ENCODE results near the gene CASK. TPM values are rescaled to one million over a fixed set of nuclear protein-coding genes. Genes with fewer than 3 reads are reported as not detected.

CASK gene
- total and polyA plus RNA-seq, 2 of the 13 experiments (the other 11 are each of a cell fraction or from before 2014, with no cell fraction given), result 14.5 to 16.0 TPM

DNA sequence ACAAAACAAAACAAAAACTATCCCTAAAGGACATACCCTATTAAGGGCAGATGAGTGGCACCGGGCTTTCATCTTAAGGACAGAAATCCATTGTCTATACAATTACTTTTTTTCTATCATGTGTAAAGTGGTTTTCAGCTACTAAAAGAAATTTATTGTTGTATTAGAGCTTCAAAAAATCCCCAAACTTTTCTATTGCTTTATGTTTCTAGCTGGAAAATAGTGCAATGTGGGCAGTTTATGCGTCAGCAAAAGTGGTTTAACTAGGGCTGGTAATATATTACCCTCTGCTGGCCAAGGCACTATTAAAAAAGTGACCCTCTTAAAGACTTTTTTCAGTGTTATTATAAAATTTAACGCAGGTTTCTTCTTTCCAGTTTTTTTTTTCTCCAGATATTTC, 214.9 kb downstream of the CASK start:
- DNase-seq (ENCODE audit: low spot score) (no peak), FAIRE-seq (no peak), ATAC-seq (no peak)
- no TSS peak for BruUV-seq (replicated peaks)
- no peak overlapping the region for H3K4me2 ChIP-seq (ENCODE audit: low read depth, low read length)
- no peak overlapping the region for H3K27ac ChIP-seq (ENCODE audit: extremely low read length, insufficient read depth, low read length)
- no peak overlapping the region for H2AFZ ChIP-seq (ENCODE audit: low read length)
- intact Hi-C loops (cut with micrococcal nuclease; ENCODE audit: unreplicated experiment) (no loop called here), in situ Hi-C loops (cut with HindIII; ENCODE audit: extremely low pct_ligation_motif_present, low pct_unique_long_range_greater_than_20kb) (no loop called here)
- no peaks in the 10 kb centered on the region for H3K79me2 ChIP-seq (ENCODE audit: insufficient read depth, low read length)
- H3K9ac ChIP-seq (ENCODE audit: insufficient read depth, low read depth, low read length), result no peak overlapping the region
- POLR2A ChIA-PET, result no interaction called here
- H4K20me1 ChIP-seq (ENCODE audit: insufficient read depth, low read length), result no peaks in the 10 kb centered on the region
- CTCF ChIA-PET (ENCODE audit: low intra/inter-chr PET ratio, low total read pairs), result no interaction called here
- no peak for TF ChIP-seq TCF7 (IDR thresholded peaks at IDR 0.05; ENCODE audit: low read depth)
- TF ChIP-seq HNRNPLL (IDR thresholded peaks at IDR 0.05; ENCODE audit: low read depth, low read length, poor library complexity, severe bottlenecking), result no peak
- no peak for TF ChIP-seq ZNF225 (CRISPR knock-in tag; IDR thresholded peaks at IDR 0.05)
- no peak for TF ChIP-seq GMEB1 (CRISPR knock-in tag; IDR thresholded peaks at IDR 0.05; ENCODE audit: borderline replicate concordance)
- TF ChIP-seq NCOA2 (CRISPR knock-in tag; IDR thresholded peaks at IDR 0.05), result no peak
- no peak for TF ChIP-seq KDM3A (CRISPR knock-in tag; IDR thresholded peaks at IDR 0.05; ENCODE audit: low read depth)
- TF ChIP-seq ZNF878 (CRISPR knock-in tag; IDR thresholded peaks at IDR 0.05), result no peak
- no peak for TF ChIP-seq ZNF879 (CRISPR knock-in tag; IDR thresholded peaks at IDR 0.05)
- TF ChIP-seq LBX2 (CRISPR knock-in tag; IDR thresholded peaks at IDR 0.05; ENCODE audit: borderline replicate concordance), result no peak
- no peak for TF ChIP-seq GZF1 (CRISPR knock-in tag; IDR thresholded peaks at IDR 0.05)
- TF ChIP-seq, protein P1, sequence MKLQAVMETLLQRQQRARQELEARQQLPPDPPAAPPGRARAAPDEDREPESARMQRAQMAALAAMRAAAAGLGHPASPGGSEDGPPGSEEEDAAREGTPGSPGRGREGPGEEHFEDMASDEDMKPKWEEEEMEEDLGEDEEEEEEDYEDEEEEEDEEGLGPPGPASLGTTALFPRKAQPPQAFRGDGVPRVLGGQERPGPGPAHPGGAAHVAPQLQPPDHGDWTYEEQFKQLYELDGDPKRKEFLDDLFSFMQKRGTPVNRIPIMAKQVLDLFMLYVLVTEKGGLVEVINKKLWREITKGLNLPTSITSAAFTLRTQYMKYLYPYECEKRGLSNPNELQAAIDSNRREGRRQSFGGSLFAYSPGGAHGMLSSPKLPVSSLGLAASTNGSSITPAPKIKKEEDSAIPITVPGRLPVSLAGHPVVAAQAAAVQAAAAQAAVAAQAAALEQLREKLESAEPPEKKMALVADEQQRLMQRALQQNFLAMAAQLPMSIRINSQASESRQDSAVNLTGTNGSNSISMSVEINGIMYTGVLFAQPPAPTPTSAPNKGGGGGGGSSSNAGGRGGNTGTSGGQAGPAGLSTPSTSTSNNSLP (IDR thresholded peaks at IDR 0.05; ENCODE audit: low read depth, low read length), result no peak
- no peaks in the 10 kb centered on the region for H3K4me1 ChIP-seq (ENCODE audit: insufficient read depth, low read length)
- H3K9me3 ChIP-seq (ENCODE audit: low read length), result no peaks in the 10 kb centered on the region
- WGBS (ENCODE audit: low lambda C conversion rate), result 60% methylated on average over 3 of the region's 3 CpGs
- no peak overlapping the region for H3K4me3 ChIP-seq (replicated peaks in 1 of 3; ENCODE audit: insufficient read depth in 1 of 3, low read depth in 2 of 3, low read length in 3 of 3)
- H3K27me3 ChIP-seq (ENCODE audit: control insufficient read depth in 1 of 2, insufficient read depth in 2 of 2, low read length in 2 of 2), result no peaks in the 10 kb centered on the region
- no peaks in the 10 kb centered on the region for H3K36me3 ChIP-seq (replicated peaks in 1 of 2; ENCODE audit: control insufficient read depth in 1 of 2, insufficient read depth in 2 of 2, low read length in 2 of 2)

Data from HepG2 (cell line).